IMR-90 (cell line): Measurements from ENCODE around the gene EEF2K. TPM values are rescaled to one million over a fixed set of nuclear protein-coding genes. Genes with fewer than 3 reads are reported as not detected.

Experiments
- ATAC-seq: fragments of 200-7000 bp; cut with Tn5 transposase; 2 replicates; pipeline ENCODE4 v1.9.1; 2020; ENCODE audit warnings: low read depth, mild to moderate bottlenecking, moderate library complexity
- BruUV-seq: library from RNA; stranded (reverse); fragments of 400-500 nt; replicated peaks from 2 replicates; lab custom pipeline; 2021; lab: Mats Ljungman, UMichigan
- CTCF ChIA-PET: fragments of 300-600 bp; formaldehyde crosslinking; extraction: SDS; loops from one replicate; lab custom pipeline; 2021; ENCODE audit warnings: antibody characterized with exemption; lab: Yijun Ruan, JAX
- POLR2A ChIA-PET: fragments of 300-600 bp; sonication (Branson Sonifier 250); formaldehyde crosslinking; loops from one replicate; lab custom pipeline; 2022; ENCODE audit warnings: antibody characterized with exemption; ENCODE audit not compliant: unreplicated experiment; lab: Charles Lee
- DNase-seq: peaks from one replicate; pipeline ENCODE4 v3.0.0; 2013
- H2AFZ ChIP-seq: replicated peaks from 2 replicates; pipeline ENCODE3; 2013; ENCODE audit warnings: low read length, mild to moderate bottlenecking; ENCODE audit not compliant: poor library complexity
- H2AK5ac ChIP-seq: 2 replicates; pipeline ENCODE4 v1.6.1; 2013; ENCODE audit warnings: low read depth, low read length, inconsistent platforms
- H2AK9ac ChIP-seq: replicated peaks from 2 replicates; pipeline ENCODE3; 2013; ENCODE audit warnings: mild to moderate bottlenecking, low read depth, low read length, moderate library complexity; ENCODE audit not compliant: poor library complexity
- H2BK120ac ChIP-seq: 2 replicates; pipeline ENCODE4 v1.6.1; 2013; ENCODE audit warnings: low read depth, low read length, inconsistent platforms
- H2BK15ac ChIP-seq: 3 replicates; pipeline ENCODE4 v1.6.1; 2013; ENCODE audit warnings: low read depth, low read length, inconsistent platforms
- H2BK20ac ChIP-seq: 2 replicates; pipeline ENCODE4 v1.6.1; 2013; ENCODE audit warnings: low read depth, mild to moderate bottlenecking, inconsistent platforms, low read length, moderate library complexity
- H2BK5ac ChIP-seq: 2 replicates; pipeline ENCODE4 v1.6.1; 2013; ENCODE audit warnings: mild to moderate bottlenecking, low read depth, low read length, inconsistent platforms; ENCODE audit not compliant: poor library complexity, severe bottlenecking
- H3K14ac ChIP-seq: replicated peaks from 2 replicates; pipeline ENCODE4 v1.6.1; 2013; ENCODE audit warnings: low read depth, low read length, inconsistent platforms
- H3K18ac ChIP-seq: 2 replicates; pipeline ENCODE4 v1.6.1; 2013; ENCODE audit warnings: low read depth, low read length, control low read depth
- H3K23ac ChIP-seq: 2 replicates; pipeline ENCODE4 v1.6.1; 2013; ENCODE audit warnings: low read depth, low read length, inconsistent platforms
- H3K27ac ChIP-seq: 2 replicates; pipeline ENCODE4 v1.5.1; 2013; ENCODE audit warnings: mild to moderate bottlenecking, control low read depth, low read length; ENCODE audit not compliant: insufficient read depth
- H3K27me3 ChIP-seq: 2 replicates; pipeline ENCODE4 v1.6.1; 2013; ENCODE audit warnings: low read length; ENCODE audit not compliant: control insufficient read depth, insufficient read depth
- H3K36me3 ChIP-seq: 2 replicates; pipeline ENCODE4 v1.6.1; 2013; ENCODE audit warnings: low read length, mixed read lengths; ENCODE audit not compliant: control insufficient read depth, insufficient read depth
- H3K4ac ChIP-seq: 2 replicates; pipeline ENCODE4 v1.6.1; 2013; ENCODE audit warnings: low read depth, low read length, inconsistent platforms
- H3K4me1 ChIP-seq: 2 replicates; pipeline ENCODE4 v1.6.1; 2013; ENCODE audit warnings: low read length, mixed read lengths; ENCODE audit not compliant: control insufficient read depth, insufficient read depth
- H3K4me2 ChIP-seq: 2 replicates; pipeline ENCODE4 v1.6.1; 2013; ENCODE audit warnings: low read depth, mild to moderate bottlenecking, control low read depth, low read length, moderate library complexity
- H3K4me3 ChIP-seq: 2 replicates; pipeline ENCODE4 v1.5.1; 2013; ENCODE audit warnings: low read depth, mild to moderate bottlenecking, control low read depth, low read length, moderate library complexity; ENCODE audit not compliant: insufficient read depth
- H3K56ac ChIP-seq: 2 replicates; pipeline ENCODE4 v1.6.1; 2013; ENCODE audit warnings: low read length, inconsistent platforms; ENCODE audit not compliant: insufficient read depth; ENCODE audit errors: extremely low read depth
- H3K79me1 ChIP-seq, 2 experiments: 2 replicates each; pipeline ENCODE4 v1.6.1; 2013; ENCODE audit warnings: low read length in 2 of 2, inconsistent platforms in 1 of 2, low read depth in 1 of 2
- H3K9ac ChIP-seq: 2 replicates; pipeline ENCODE4 v1.6.1; 2013; ENCODE audit warnings: low read depth, low read length, control low read depth
- H3K9me1 ChIP-seq: 2 replicates; pipeline ENCODE4 v1.6.1; 2013; ENCODE audit warnings: low read length, inconsistent platforms; ENCODE audit not compliant: insufficient read depth
- H3K9me3 ChIP-seq: 2 replicates; pipeline ENCODE4 v1.6.1; 2013; ENCODE audit warnings: low read length; ENCODE audit not compliant: control insufficient read depth, insufficient read depth
- H4K20me1 ChIP-seq: 2 replicates; pipeline ENCODE4 v1.6.1; 2013; ENCODE audit warnings: low read length, inconsistent platforms; ENCODE audit not compliant: insufficient read depth
- H4K5ac ChIP-seq: 2 replicates; pipeline ENCODE4 v1.6.1; 2013; ENCODE audit warnings: mild to moderate bottlenecking, low read depth, low read length, control low read depth
- H4K8ac ChIP-seq, 2 experiments: 2 replicates each; pipeline ENCODE4 v1.6.1; 2013; ENCODE audit warnings: low read depth in 2 of 2, low read length in 2 of 2, control low read depth in 1 of 2, inconsistent platforms in 1 of 2
- H4K91ac ChIP-seq: 2 replicates; pipeline ENCODE4 v1.6.1; 2013; ENCODE audit warnings: low read depth, low read length, inconsistent platforms; ENCODE audit not compliant: insufficient read depth
- CHD1 ChIP-seq: IDR thresholded peaks from 2 replicates; pipeline ENCODE4 v1.6.1; 2012; ENCODE audit warnings: low read depth, low read length, improper control_type of control experiment
- MAZ ChIP-seq: IDR thresholded peaks from 2 replicates; pipeline ENCODE4 v1.6.1; 2012; ENCODE audit warnings: low read depth, mild to moderate bottlenecking, low read length, improper control_type of control experiment, moderate library complexity, borderline replicate concordance
- WGBS, 2 experiments: methylation state at CpG; one replicate each; pipeline versions ENCODE4 v1.1.5 to v1.1.7; 2013; ENCODE audit warnings: missing lambda C conversion rate in 2 of 2; ENCODE audit not compliant: insufficient read length in 1 of 2; ENCODE audit errors: extremely low coverage in 2 of 2; 5-methylcytosine and 5-hydroxymethylcytosine counted together
- dilution Hi-C: fragments of 300-500 bp; cut with HindIII; formaldehyde crosslinking; loops from one replicate; pipeline ENCODE4 v1.14.3; 2018; ENCODE audit warnings: low sequenced_read_pairs; ENCODE audit not compliant: unreplicated experiment
- in situ Hi-C: fragments of 300-500 bp; cut with MboI; formaldehyde crosslinking; loops from 3 replicates; pipeline ENCODE4 v1.14.3; 2019; ENCODE audit warnings: low sequenced_read_pairs, inconsistent platforms, mixed read lengths
- intact Hi-C: fragments of 100-400 bp; cut with micrococcal nuclease; formaldehyde crosslinking; loops from 2 replicates; pipeline ENCODE4 v1.10.0; 2022
- polyA plus RNA-seq, 3 experiments: library from polyadenylated mRNA; depleted of rRNA; stranded (reverse); fragments of >200 nt; gene quantifications; 2 replicates each; pipeline ENCODE4 v1.2.3, GENCODE V29; 2012; ENCODE audit warnings: low replicate concordance in 1 of 3
- total RNA-seq: library from RNA; depleted of rRNA; stranded (reverse); fragments of >200 nt; gene quantifications from 2 replicates; pipeline ENCODE4 v1.2.3, GENCODE V29; 2012
- TF ChIP-seq, protein P1 (sequence below): fragments of 150-350 bp; IDR thresholded peaks from 2 replicates; pipeline ENCODE4 v1.6.1; 2017; ENCODE audit warnings: mild to moderate bottlenecking, antibody characterized with exemption, low read length, low read depth

EEF2K gene
- total and polyA plus RNA-seq, 2 of the 4 experiments (the other 2 are of a cell fraction) = 9.7 to 16.5 TPM

DNA sequence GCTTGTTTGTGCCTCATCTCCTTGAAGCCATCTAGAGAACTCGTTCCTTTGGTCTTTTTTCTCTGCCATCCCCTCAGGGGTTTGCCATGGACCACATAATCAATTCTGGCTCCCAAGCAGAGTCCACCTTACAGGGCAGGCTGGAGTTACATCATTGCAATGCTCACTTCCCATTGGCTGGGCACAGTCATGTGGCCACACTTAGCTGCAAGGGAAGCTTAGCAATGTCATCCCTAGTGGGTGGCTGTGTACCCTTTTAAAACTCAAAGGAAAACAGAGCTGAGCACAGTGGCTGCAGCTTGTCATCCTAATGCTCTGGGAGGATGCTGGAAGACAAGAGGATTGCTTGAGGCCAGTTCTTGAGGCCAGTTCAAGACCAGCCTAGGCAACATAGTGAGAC, 49.3 kb downstream of the EEF2K start:
- no peak for ATAC-seq
- WGBS, 2 experiments = 100% methylated on average over 1 of the region's 1 CpG; no CpG with 5 or more reads in 1 of the 2 experiments
- Histone ChIP-seq H3K4ac (no peak overlapping the region), H4K5ac (no peak overlapping the region), H3K9me3 (peaks cover 3% of the 10 kb centered on the region; the same call in 1 of the 2 replicates), H3K27ac (no peak overlapping the region), H4K91ac (no peak overlapping the region), H3K79me1 (no peaks in the 10 kb centered on the region), H2AFZ (no peak overlapping the region), H2BK20ac (no peak overlapping the region), H3K4me1 (no peaks in the 10 kb centered on the region), H3K4me3 (no peak overlapping the region), H2BK120ac (no peak overlapping the region), H3K36me3 (peaks cover 54% of the 10 kb centered on the region), H3K9me1 (0 out of 2 replicates have a peak, but pooled peaks cover 3% of the 10 kb centered on the region), H3K18ac (no peak overlapping the region), H2BK5ac (no peak overlapping the region), H3K4me2 (no peak overlapping the region), H3K14ac (no peak overlapping the region), H3K56ac (no peak overlapping the region), H3K27me3 (no peaks in the 10 kb centered on the region), H3K23ac (no peak overlapping the region), H4K20me1 (no peaks in the 10 kb centered on the region; the same call in 1 of the 2 replicates), H4K8ac (no peak overlapping the region), H2AK9ac (no peak overlapping the region), H2BK15ac (no peak overlapping the region), H2AK5ac (no peak overlapping the region), H3K9ac (no peak overlapping the region)
- CTCF ChIA-PET = no interaction called here
- intact Hi-C loops (no loop called here), dilution Hi-C loops (no loop called here), in situ Hi-C loops (no loop called here)
- no peak for DNase-seq
- POLR2A ChIA-PET = no interaction called here
- TF ChIP-seq MAZ (no peak), CHD1 (no peak)
- TF ChIP-seq, protein P1, sequence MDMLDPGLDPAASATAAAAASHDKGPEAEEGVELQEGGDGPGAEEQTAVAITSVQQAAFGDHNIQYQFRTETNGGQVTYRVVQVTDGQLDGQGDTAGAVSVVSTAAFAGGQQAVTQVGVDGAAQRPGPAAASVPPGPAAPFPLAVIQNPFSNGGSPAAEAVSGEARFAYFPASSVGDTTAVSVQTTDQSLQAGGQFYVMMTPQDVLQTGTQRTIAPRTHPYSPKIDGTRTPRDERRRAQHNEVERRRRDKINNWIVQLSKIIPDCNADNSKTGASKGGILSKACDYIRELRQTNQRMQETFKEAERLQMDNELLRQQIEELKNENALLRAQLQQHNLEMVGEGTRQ = peak; percentile 48; the same call in 1 of the 2 replicates
- BruUV-seq = no TSS peak
